ENCODE data around the gene RNF208.
A peak's percentile ranks its signal among the peaks of the same experiment; 100 is the strongest.

GRCh38 chr9:137240318-137240840 is 18.3 kb upstream of the RNF208 start:
- TF ChIP-seq POLR2A (IDR thresholded peaks at IDR 0.05; ENCODE audit: low read depth, low read length): no peak
- no peak for TF ChIP-seq MAX (IDR thresholded peaks at IDR 0.05; ENCODE audit: insufficient read depth, insufficient read length)
- TF ChIP-seq FOS (IDR thresholded peaks at IDR 0.05; ENCODE audit: borderline replicate concordance, insufficient read depth, low read length): no peak
- TF ChIP-seq, protein P1, sequence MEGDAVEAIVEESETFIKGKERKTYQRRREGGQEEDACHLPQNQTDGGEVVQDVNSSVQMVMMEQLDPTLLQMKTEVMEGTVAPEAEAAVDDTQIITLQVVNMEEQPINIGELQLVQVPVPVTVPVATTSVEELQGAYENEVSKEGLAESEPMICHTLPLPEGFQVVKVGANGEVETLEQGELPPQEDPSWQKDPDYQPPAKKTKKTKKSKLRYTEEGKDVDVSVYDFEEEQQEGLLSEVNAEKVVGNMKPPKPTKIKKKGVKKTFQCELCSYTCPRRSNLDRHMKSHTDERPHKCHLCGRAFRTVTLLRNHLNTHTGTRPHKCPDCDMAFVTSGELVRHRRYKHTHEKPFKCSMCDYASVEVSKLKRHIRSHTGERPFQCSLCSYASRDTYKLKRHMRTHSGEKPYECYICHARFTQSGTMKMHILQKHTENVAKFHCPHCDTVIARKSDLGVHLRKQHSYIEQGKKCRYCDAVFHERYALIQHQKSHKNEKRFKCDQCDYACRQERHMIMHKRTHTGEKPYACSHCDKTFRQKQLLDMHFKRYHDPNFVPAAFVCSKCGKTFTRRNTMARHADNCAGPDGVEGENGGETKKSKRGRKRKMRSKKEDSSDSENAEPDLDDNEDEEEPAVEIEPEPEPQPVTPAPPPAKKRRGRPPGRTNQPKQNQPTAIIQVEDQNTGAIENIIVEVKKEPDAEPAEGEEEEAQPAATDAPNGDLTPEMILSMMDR (IDR thresholded peaks at IDR 0.05; ENCODE audit: extremely low read depth in 1 of 2, insufficient read depth in 1 of 2, low read depth in 1 of 2, low read length in 2 of 2): peak in 1 of 2 donors; percentile 12

Data from endothelial cell of umbilical vein (primary cell).